GM10847 (cell line): Measurements from ENCODE around the gene PELI3.

Experiments
- POLR2A ChIP-seq: IDR thresholded peaks from 2 replicates; pipeline ENCODE4 v1.6.1; 2011; ENCODE audit not compliant: insufficient read length; ENCODE audit errors: extremely low read depth

Gene PELI3, protein sequence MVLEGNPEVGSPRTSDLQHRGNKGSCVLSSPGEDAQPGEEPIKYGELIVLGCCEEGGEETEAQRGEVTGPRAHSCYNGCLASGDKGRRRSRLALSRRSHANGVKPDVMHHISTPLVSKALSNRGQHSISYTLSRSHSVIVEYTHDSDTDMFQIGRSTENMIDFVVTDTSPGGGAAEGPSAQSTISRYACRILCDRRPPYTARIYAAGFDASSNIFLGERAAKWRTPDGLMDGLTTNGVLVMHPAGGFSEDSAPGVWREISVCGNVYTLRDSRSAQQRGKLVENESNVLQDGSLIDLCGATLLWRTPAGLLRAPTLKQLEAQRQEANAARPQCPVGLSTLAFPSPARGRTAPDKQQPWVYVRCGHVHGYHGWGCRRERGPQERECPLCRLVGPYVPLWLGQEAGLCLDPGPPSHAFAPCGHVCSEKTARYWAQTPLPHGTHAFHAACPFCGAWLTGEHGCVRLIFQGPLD

GRCh38 chr11:66466225-66467033 lies at the start of gene PELI3:
TSS of gene PELI3 (plus strand) at chr11:66466905. CDS start at chr11:66468129, 1,224 bp downstream.
- TF ChIP-seq POLR2A: no peak

GRCh38 chr11:66417000-66417399 lies 49.7 kb upstream of the PELI3 start:
- TF ChIP-seq POLR2A: no peak

DNA sequence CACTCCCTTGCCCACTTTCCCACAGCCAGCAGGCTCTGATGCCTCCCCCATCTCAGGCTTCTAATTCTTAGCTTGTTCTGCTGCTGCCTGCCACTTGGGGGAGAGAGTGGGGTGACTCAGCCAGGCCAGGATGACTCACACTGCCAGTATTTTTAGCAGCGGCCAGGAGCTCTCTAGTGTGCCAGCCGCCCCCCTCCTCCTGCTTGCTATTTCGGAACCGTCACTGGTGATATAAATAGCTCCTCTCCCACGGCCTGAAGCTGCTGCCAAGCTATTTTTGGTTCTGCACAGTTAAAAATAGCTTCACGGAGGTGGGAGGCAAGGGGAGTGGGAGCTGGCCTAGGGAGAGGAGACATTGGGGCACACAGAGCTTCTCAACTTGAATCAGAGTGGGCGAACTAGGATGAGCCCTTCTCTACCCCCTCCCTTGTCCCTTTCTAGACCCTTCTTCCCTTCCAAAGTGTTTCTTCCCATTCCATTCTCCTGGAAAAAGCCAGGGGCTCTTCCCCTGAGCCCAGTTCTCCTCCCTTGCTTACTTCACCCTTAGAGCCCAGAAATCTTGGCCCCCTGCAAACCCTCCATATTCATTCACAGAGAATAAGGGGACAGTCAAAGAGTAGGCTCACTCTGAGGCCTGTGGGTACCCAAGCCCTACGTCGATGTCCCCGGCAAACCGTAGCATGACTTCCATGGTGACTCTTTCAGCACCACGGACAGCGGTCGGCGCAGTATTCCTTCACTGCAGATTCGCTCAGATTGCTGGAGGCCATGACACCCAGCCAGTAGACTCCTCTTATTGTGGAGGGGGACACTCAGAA lies 48.3 kb upstream of the PELI3 start:
- TF ChIP-seq POLR2A: no peak

- no peak for TF ChIP-seq POLR2A
Measured at GRCh38 chr11:66418986-66419308, 47.8 kb upstream of the PELI3 start.

- no peak for TF ChIP-seq POLR2A
Measured at GRCh38 chr11:66419825-66420224, 46.9 kb upstream of the PELI3 start.

DNA sequence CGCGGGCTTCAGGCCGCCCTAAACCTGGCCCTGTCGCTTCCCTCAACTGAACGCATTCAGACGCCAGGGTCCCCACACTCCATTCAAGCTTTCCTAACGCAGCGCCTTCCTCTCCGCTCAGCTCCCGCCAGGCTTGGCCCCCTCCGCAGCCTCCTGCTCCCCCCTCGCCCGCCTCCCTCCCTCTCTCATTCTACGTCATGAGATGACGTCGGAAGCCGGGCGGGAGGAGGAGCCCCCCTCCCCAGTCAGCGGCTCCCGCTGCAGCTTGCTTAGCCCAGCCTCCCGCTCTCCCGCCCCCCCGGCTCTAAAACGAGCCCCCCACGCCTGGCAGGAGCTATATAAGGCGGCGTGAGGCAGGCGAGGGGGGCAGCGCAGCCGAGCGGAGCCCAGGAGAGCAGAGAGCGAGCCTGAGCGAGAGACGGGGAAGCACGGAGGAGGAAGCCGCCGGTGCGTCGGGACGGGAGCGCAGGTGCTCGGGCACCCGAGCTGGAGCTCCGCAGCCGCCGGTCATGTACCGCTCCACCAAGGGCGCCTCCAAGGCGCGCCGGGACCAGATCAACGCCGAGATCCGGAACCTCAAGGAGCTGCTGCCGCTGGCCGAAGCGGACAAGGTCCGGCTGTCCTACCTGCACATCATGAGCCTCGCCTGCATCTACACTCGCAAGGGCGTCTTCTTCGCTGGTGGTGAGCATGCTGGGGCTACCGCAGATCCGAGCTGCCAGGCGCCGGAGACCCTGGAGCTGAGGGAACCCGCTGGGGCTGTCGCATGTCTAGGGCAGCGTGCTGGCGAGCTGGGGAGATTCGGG lies 45.8 kb upstream of the PELI3 start, which contains the start of gene NPAS4:
NPAS4 (plus strand) TSS at position 365 of the 806 bp plus-strand sequence; CDS start at position 510, 145 bp downstream.
- TF ChIP-seq POLR2A: no peak

DNA sequence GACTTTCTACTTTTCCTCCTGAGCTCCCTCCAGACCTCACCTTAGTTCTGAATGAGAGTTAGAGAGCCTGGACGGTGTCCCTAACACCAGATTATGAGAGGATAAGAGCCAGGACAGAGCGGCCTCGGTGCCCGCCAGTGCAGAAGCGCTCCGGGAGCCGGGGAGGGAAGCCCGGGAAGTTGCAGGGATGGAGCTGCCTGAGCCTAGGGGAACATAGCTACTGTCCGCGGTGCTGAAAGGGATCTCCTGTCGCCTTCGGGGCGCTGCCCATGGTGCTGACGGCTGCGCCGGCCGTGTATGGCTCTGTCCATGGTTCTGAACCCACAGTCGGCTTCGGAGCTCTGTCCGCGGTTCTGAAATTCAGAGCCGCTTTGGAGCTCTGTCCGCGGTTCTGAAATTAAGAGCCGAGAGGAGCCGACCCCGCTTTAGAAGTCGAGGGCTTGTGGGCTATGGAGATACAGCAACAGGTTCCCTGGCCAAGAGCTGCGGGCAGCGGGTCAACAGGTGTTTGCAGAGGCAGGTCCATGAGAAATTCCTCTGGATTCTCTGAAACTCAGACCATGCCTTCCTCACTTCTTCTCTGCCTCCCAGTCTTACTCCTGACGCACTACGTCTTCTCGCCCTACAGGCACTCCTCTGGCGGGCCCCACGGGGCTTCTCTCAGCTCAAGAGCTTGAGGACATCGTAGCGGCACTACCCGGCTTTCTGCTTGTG lies 45.1 kb upstream of the PELI3 start:
- no peak for TF ChIP-seq POLR2A

GRCh38 chr11:66426314-66426713 lies 40.4 kb upstream of the PELI3 start:
- TF ChIP-seq POLR2A: no peak

- no peak for TF ChIP-seq POLR2A
Measured at GRCh38 chr11:66428933-66429332, 37.8 kb upstream of the PELI3 start.

- no peak for TF ChIP-seq POLR2A
Measured at GRCh38 chr11:66429983-66430602, 36.6 kb upstream of the PELI3 start.

DNA sequence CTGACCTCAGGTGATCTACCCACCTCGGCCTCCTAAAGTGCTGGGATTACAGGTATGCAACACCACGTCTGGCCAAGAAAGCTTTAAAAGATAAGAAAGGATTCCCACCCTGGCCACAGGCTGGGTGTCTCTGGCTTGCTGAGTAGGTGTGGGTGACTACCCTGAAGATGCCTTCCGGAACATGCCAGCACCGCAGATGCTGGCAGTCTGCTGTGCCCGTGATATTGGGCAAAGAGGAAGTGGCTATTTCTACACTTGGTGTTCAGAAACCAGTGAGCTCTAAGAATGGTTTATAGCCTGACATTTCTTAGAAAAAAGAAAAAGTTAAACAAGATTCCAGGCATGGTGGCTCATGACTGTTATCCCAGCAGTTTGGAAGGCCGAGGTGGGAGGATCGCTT lies 34.1 kb upstream of the PELI3 start:
- TF ChIP-seq POLR2A: no peak

- TF ChIP-seq POLR2A: no peak
Measured at GRCh38 chr11:66437979-66438503, 28.7 kb upstream of the PELI3 start.
